ENCODE data around the gene F10. TPM values are rescaled to one million over a fixed set of nuclear protein-coding genes. Genes with fewer than 3 reads are reported as not detected.

Gene F10
- total and polyA plus RNA-seq, 2 of the 13 experiments (the other 11 are each of a cell fraction or from before 2014, with no cell fraction given), result 58.4 to 237 TPM

DNA sequence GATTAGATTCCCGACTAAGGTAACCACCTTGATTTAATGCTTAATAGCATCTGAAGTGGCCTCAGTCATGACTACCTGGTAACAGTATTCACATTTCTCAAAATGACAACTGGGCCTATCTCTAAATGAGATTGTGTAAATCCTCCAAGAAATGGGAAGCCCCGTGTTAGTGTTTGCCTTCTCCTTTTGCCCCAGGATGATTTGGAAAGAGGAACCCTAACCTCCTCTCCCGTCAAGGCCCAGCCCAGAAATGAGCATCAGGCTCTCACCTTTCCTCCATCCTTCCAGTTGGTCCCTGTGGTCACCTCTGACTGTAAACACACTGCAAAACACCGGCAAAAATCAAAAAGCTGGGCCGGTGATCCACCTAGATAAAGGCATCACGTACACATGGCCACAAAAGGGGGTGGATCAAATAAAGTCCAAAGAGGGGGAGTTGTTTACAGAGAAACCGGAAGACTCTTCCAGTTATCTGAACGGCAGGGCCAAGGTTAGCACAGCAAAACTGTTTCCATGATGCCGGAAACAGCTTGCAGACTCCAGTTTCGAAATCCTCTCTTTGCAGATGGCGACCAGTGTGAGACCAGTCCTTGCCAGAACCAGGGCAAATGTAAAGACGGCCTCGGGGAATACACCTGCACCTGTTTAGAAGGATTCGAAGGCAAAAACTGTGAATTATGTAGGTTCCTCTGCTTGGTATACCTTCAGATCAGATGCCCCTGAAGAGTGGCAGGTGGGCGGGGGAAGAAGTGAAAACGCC is 16.4 kb downstream of the F10 start (continued):
- TF ChIP-seq THAP11 (CRISPR knock-in tag; IDR thresholded peaks at IDR 0.05) (peak; percentile 76; the same call in 1 of the 2 replicates), ZSCAN9 (CRISPR knock-in tag; IDR thresholded peaks at IDR 0.05; ENCODE audit: borderline replicate concordance) (peak; percentile 80; the same call in 1 of the 2 replicates), GATAD2A (CRISPR knock-in tag; IDR thresholded peaks at IDR 0.05) (peak; percentile 86), FOSL1 (CRISPR knock-in tag; IDR thresholded peaks at IDR 0.05; ENCODE audit: borderline replicate concordance) (no peak), ZIK1 (CRISPR knock-in tag; IDR thresholded peaks at IDR 0.05; ENCODE audit: borderline replicate concordance, low read depth) (0 out of 2 replicates have a peak, but pooled peaks have one; percentile 0), SRSF4 (IDR thresholded peaks at IDR 0.05; ENCODE audit: low read depth, low read length, poor library complexity, severe bottlenecking) (no peak), HNRNPK (IDR thresholded peaks at IDR 0.05; ENCODE audit: low read depth, low read length, poor library complexity, severe bottlenecking) (no peak), KAT2B (IDR thresholded peaks at IDR 0.05; ENCODE audit: borderline replicate concordance, low read depth, low read length) (no peak), ZNF7 (CRISPR knock-in tag; IDR thresholded peaks at IDR 0.05) (peak; percentile 13; the same call in 1 of the 2 replicates), ZNF772 (CRISPR knock-in tag; IDR thresholded peaks at IDR 0.05) (peak; percentile 79), EHMT2 (IDR thresholded peaks at IDR 0.05; ENCODE audit: borderline replicate concordance, low read depth, low read length) (no peak), ZNF530 (CRISPR knock-in tag; IDR thresholded peaks at IDR 0.05; ENCODE audit: low read depth) (no peak), ARHGAP35 (CRISPR knock-in tag; IDR thresholded peaks at IDR 0.05; ENCODE audit: borderline replicate concordance) (no peak)
- TF ChIP-seq, protein P1, sequence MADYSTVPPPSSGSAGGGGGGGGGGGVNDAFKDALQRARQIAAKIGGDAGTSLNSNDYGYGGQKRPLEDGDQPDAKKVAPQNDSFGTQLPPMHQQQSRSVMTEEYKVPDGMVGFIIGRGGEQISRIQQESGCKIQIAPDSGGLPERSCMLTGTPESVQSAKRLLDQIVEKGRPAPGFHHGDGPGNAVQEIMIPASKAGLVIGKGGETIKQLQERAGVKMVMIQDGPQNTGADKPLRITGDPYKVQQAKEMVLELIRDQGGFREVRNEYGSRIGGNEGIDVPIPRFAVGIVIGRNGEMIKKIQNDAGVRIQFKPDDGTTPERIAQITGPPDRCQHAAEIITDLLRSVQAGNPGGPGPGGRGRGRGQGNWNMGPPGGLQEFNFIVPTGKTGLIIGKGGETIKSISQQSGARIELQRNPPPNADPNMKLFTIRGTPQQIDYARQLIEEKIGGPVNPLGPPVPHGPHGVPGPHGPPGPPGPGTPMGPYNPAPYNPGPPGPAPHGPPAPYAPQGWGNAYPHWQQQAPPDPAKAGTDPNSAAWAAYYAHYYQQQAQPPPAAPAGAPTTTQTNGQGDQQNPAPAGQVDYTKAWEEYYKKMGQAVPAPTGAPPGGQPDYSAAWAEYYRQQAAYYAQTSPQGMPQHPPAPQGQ (CRISPR knock-in tag; IDR thresholded peaks at IDR 0.05; ENCODE audit: borderline replicate concordance), result 0 out of 2 replicates have a peak, but pooled peaks have one; percentile 16
- TF ChIP-seq, protein P2, sequence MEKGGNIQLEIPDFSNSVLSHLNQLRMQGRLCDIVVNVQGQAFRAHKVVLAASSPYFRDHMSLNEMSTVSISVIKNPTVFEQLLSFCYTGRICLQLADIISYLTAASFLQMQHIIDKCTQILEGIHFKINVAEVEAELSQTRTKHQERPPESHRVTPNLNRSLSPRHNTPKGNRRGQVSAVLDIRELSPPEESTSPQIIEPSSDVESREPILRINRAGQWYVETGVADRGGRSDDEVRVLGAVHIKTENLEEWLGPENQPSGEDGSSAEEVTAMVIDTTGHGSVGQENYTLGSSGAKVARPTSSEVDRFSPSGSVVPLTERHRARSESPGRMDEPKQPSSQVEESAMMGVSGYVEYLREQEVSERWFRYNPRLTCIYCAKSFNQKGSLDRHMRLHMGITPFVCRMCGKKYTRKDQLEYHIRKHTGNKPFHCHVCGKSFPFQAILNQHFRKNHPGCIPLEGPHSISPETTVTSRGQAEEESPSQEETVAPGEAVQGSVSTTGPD (CRISPR knock-in tag; IDR thresholded peaks at IDR 0.05), result peak; percentile 71; the same call in 1 of the 2 replicates
- TF ChIP-seq, protein P3, sequence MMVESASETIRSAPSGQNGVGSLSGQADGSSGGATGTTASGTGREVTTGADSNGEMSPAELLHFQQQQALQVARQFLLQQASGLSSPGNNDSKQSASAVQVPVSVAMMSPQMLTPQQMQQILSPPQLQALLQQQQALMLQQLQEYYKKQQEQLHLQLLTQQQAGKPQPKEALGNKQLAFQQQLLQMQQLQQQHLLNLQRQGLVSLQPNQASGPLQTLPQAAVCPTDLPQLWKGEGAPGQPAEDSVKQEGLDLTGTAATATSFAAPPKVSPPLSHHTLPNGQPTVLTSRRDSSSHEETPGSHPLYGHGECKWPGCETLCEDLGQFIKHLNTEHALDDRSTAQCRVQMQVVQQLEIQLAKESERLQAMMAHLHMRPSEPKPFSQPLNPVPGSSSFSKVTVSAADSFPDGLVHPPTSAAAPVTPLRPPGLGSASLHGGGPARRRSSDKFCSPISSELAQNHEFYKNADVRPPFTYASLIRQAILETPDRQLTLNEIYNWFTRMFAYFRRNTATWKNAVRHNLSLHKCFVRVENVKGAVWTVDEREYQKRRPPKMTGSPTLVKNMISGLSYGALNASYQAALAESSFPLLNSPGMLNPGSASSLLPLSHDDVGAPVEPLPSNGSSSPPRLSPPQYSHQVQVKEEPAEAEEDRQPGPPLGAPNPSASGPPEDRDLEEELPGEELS (CRISPR knock-in tag; IDR thresholded peaks at IDR 0.05), result peak; percentile 100
- TF ChIP-seq, protein P4, sequence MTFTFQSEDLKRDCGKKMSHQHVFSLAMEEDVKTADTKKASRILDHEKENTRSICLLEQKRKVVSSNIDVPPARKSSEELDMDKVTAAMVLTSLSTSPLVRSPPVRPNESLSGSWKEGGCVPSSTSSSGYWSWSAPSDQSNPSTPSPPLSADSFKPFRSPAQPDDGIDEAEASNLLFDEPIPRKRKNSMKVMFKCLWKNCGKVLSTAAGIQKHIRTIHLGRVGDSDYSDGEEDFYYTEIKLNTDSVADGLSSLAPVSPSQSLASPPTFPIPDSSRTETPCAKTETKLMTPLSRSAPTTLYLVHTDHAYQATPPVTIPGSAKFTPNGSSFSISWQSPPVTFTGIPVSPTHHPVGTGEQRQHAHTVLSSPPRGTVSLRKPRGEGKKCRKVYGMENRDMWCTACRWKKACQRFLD (CRISPR knock-in tag; IDR thresholded peaks at IDR 0.05; ENCODE audit: borderline replicate concordance), result 0 out of 2 replicates have a peak, but pooled peaks have one; percentile 42
- TF ChIP-seq, protein P5, sequence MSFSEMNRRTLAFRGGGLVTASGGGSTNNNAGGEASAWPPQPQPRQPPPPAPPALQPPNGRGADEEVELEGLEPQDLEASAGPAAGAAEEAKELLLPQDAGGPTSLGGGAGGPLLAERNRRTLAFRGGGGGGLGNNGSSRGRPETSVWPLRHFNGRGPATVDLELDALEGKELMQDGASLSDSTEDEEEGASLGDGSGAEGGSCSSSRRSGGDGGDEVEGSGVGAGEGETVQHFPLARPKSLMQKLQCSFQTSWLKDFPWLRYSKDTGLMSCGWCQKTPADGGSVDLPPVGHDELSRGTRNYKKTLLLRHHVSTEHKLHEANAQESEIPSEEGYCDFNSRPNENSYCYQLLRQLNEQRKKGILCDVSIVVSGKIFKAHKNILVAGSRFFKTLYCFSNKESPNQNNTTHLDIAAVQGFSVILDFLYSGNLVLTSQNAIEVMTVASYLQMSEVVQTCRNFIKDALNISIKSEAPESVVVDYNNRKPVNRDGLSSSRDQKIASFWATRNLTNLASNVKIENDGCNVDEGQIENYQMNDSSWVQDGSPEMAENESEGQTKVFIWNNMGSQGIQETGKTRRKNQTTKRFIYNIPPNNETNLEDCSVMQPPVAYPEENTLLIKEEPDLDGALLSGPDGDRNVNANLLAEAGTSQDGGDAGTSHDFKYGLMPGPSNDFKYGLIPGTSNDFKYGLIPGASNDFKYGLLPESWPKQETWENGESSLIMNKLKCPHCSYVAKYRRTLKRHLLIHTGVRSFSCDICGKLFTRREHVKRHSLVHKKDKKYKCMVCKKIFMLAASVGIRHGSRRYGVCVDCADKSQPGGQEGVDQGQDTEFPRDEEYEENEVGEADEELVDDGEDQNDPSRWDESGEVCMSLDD (CRISPR knock-in tag; IDR thresholded peaks at IDR 0.05; ENCODE audit: borderline replicate concordance), result no peak
